H1 (cell line): Measurements from ENCODE around the gene TCEAL4. TPM values are rescaled to one million over a fixed set of nuclear protein-coding genes. Genes with fewer than 3 reads are reported as not detected.

ENCODE experiments used
- BRCA1 ChIP-seq: IDR thresholded peaks from 2 replicates; pipeline ENCODE4 v1.6.1; 2012; ENCODE audit warnings: low read depth, low read length, improper control_type of control experiment
- CHD7 ChIP-seq: fragments of 300-600 bp; sonication (generic); IDR thresholded peaks from 2 replicates; pipeline ENCODE4 v1.7.1; 2012; ENCODE audit warnings: low read length, moderate library complexity, mild to moderate bottlenecking, inconsistent platforms; ENCODE audit not compliant: insufficient replicate concordance
- EP300 ChIP-seq, 2 experiments: IDR thresholded peaks; 1 replicate in 1 of 2; 2 replicates in 1 of 2; pipeline ENCODE4 v1.6.1; 2011 to 2012; ENCODE audit warnings: low read depth in 2 of 2, low read length in 2 of 2, mild to moderate bottlenecking in 2 of 2, borderline replicate concordance in 1 of 2, inconsistent platforms in 1 of 2, moderate library complexity in 1 of 2
- KDM1A ChIP-seq: fragments of 200-600, 300-600 bp; sonication (generic); IDR thresholded peaks from 2 replicates; pipeline ENCODE4 v1.7.1; 2016; ENCODE audit warnings: mild to moderate bottlenecking, low read length, borderline replicate concordance
- POLR2A ChIP-seq, 2 experiments: IDR thresholded peaks; 1 replicate in 1 of 2; 2 replicates in 1 of 2; pipeline ENCODE4 v1.6.1; 2011; ENCODE audit warnings: low read depth in 2 of 2, low read length in 2 of 2, mild to moderate bottlenecking in 2 of 2; ENCODE audit errors: control extremely low read depth in 1 of 2
- USF2 ChIP-seq: IDR thresholded peaks from 2 replicates; pipeline ENCODE4 v1.6.1; 2011; ENCODE audit warnings: low read length, improper control_type of control experiment
- polyA plus RNA-seq, 7 experiments: library from polyadenylated mRNA; depleted of rRNA in 3 of 7; stranded (reverse) in 5 of 7; unstranded in 2 of 7; fragments of >200 nt in 5 of 7; fragments of 200-250 nt in 2 of 7; gene quantifications; 1 replicate in 5 of 7; 2 replicates in 1 of 7; 4 replicates in 1 of 7; pipeline versions ENCODE4 v1.2.1 to v1.2.3, GENCODE V29; 2011 to 2013; ENCODE audit warnings: missing spikeins in 2 of 7, mixed read lengths in 2 of 7
- total RNA-seq: library from RNA; stranded (reverse); fragmentation: NEBNext Ultra II Directional; extraction: Animal tissue kit (Norgen Biotek cat#: 25700); gene quantifications from 2 replicates; pipeline ENCODE4 v1.2.1, GENCODE V29; 2021
- TF ChIP-seq, protein P1 (sequence below): IDR thresholded peaks from 2 replicates; pipeline ENCODE4 v1.6.1; 2011; ENCODE audit warnings: low read depth, mild to moderate bottlenecking, low read length; ENCODE audit not compliant: insufficient read depth

The TCEAL4 gene
- total and polyA plus RNA-seq, 2 of the 8 experiments (the other 6 are each of a cell fraction or from before 2014, with no cell fraction given) = 10.1 to 53.0 TPM

DNA sequence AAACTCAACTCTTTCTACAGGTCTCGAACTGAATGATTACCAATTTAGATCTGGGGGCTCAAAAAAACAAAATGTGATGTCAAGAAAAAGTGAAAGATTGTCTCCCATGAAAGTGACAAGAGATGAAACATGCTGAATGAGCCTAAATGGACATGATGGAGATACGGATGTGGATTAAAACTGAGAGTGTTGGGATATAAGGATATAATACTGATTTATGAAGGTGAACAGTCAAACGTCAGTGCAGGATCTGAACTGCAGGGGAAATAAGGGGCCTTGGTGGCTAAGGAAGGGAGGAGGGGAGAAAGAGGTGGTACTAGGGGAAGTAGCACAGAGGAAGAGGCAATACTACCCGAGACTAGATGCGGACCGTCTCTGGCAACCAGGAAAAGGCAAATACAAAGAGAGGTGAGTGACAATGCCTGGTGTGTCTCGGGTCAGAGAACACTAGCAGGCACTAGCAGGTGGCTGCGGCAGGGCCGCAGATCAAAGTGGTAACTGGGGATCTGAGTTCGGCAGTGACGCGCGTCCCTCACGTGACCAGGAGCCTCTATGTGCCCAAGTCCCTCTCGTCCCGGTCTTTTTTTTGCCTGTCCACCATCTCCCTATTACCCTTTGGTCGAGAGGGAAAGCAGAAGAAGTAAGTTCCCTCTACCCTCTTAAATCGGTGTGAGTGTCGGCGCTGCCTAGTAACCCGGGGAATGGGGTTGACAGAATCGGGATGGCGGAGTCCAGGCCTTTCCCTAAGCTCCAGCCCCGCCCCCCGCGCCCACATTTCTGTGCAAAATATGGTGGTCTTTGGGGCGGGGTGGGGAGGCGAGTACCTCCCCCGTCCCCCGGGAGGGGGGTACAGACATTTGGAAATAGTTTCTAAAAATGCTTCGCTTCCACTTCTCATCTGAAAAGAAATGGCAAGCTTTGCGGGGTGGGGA lies 43.3 kb downstream of the TCEAL4 start, which contains the start of gene TCEAL1 (continued):
- TF ChIP-seq CHD7 (no peak), POLR2A (IDR thresholded peaks at IDR 0.05; ENCODE audit: control extremely low read depth in 1 of 2, low read depth in 2 of 2, low read length in 2 of 2) (no peak), KDM1A (no peak), EP300 (IDR thresholded peaks at IDR 0.05; ENCODE audit: borderline replicate concordance in 1 of 2, low read depth in 2 of 2, low read length in 2 of 2) (no peak), BRCA1 (no peak), USF2 (peak; percentile 82)
- TF ChIP-seq, protein P1, sequence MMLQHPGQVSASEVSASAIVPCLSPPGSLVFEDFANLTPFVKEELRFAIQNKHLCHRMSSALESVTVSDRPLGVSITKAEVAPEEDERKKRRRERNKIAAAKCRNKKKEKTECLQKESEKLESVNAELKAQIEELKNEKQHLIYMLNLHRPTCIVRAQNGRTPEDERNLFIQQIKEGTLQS = 0 out of 2 replicates have a peak, but pooled peaks have one; percentile 24
